ENCODE results near the gene CYBC1. TPM values are rescaled to one million over a fixed set of nuclear protein-coding genes. Genes with fewer than 3 reads are reported as not detected.
A peak's percentile ranks its signal among the peaks of the same experiment; 100 is the strongest.

Gene CYBC1
- total and polyA plus RNA-seq, 2 of the 4 experiments (the other 2 are of a cell fraction), result 75.1 to 76.7 TPM

DNA sequence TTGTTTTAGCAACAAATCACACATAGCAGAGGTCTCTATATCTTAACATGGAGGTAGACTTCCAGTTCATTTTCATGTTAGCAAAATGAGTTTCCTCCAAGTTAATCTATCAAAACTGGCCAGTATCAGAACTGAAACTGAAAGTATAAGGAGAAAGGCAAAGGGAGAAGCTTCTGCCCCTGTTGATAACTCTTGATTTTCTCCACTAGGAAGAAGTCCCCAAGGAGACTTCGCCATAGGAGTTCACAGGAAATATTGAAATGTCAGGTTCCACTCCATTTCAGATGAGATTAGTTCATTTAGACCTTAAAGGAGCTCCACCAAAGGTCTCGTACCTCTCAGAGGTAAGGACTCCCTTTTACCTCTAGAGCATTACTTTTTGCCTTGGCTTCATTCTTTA lies 31.0 kb downstream of the CYBC1 start:
- Histone ChIP-seq H3K27ac (ENCODE audit: insufficient read depth, low read length) (no peak overlapping the region), H4K8ac (ENCODE audit: low read depth in 2 of 2, low read length in 2 of 2) (peak overlapping the region in 1 of 2 experiments; percentile 62; a peak in 1 of 4 replicates), H3K79me1 (ENCODE audit: low read depth in 1 of 2, low read length in 2 of 2) (peaks cover 0 to 11% of the 10 kb centered on the region in 2 experiments; a peak in 1 of 4 replicates), H3K36me3 (ENCODE audit: control insufficient read depth, insufficient read depth, low read length) (peaks cover 2% of the 10 kb centered on the region; the same call in 1 of the 2 replicates), H3K56ac (ENCODE audit: extremely low read depth, insufficient read depth, low read length) (no peak overlapping the region), H4K5ac (ENCODE audit: low read depth, low read length) (no peak overlapping the region), H3K4me2 (ENCODE audit: low read depth, low read length) (peak overlapping the region; percentile 98; the same call in 1 of the 2 replicates), H2BK120ac (ENCODE audit: low read depth, low read length) (no peak overlapping the region), H3K4me1 (ENCODE audit: control insufficient read depth, insufficient read depth, low read length) (no peaks in the 10 kb centered on the region), H3K23ac (ENCODE audit: low read depth, low read length) (no peak overlapping the region), H3K18ac (ENCODE audit: low read depth, low read length) (no peak overlapping the region), H2BK20ac (ENCODE audit: low read depth, low read length) (no peak overlapping the region), H3K14ac (replicated peaks; ENCODE audit: low read depth, low read length) (no peak overlapping the region), H3K27me3 (ENCODE audit: control insufficient read depth, insufficient read depth, low read length) (no peaks in the 10 kb centered on the region), H4K91ac (ENCODE audit: insufficient read depth, low read depth, low read length) (no peak overlapping the region), H3K4me3 (ENCODE audit: insufficient read depth, low read depth, low read length) (peak overlapping the region; percentile 6; the same call in 1 of the 2 replicates), H3K4ac (ENCODE audit: low read depth, low read length) (no peak overlapping the region), H2AK9ac (replicated peaks; ENCODE audit: low read depth, low read length, poor library complexity) (no peak overlapping the region), H2BK5ac (ENCODE audit: low read depth, low read length, poor library complexity, severe bottlenecking) (no peak overlapping the region), H2AK5ac (ENCODE audit: low read depth, low read length) (no peak overlapping the region), H3K9me3 (ENCODE audit: control insufficient read depth, insufficient read depth, low read length) (peaks cover 5% of the 10 kb centered on the region; the same call in 1 of the 2 replicates), H2AFZ (replicated peaks; ENCODE audit: low read length, poor library complexity) (no peak overlapping the region), H2BK15ac (ENCODE audit: low read depth, low read length) (no peak overlapping the region), H4K20me1 (ENCODE audit: insufficient read depth, low read length) (peaks cover 16% of the 10 kb centered on the region), H3K9ac (ENCODE audit: low read depth, low read length) (no peak overlapping the region), H3K9me1 (ENCODE audit: insufficient read depth, low read length) (0 out of 2 replicates have a peak, but pooled peaks cover 4% of the 10 kb centered on the region)
- no TSS peak for BruUV-seq (replicated peaks)
- ATAC-seq (ENCODE audit: low read depth), result no peak
- POLR2A ChIA-PET (ENCODE audit: unreplicated experiment), result no interaction called here
- dilution Hi-C loops (cut with HindIII; ENCODE audit: low sequenced_read_pairs, unreplicated experiment), result no loop called here
- in situ Hi-C loops (cut with MboI; ENCODE audit: low sequenced_read_pairs), result no loop called here
- no peak for DNase-seq
- WGBS, 2 experiments (ENCODE audit: extremely low coverage in 2 of 2, insufficient read length in 1 of 2), result 100% methylated on average over 1 of the region's 2 CpGs; no CpG with 5 or more reads in 1 of the 2 experiments
- intact Hi-C loops (cut with micrococcal nuclease), result no loop called here
- CTCF ChIA-PET, result no interaction called here
- no peak for TF ChIP-seq RAD21 (IDR thresholded peaks at IDR 0.05; ENCODE audit: low read length)
- TF ChIP-seq CHD1 (IDR thresholded peaks at IDR 0.05; ENCODE audit: low read depth, low read length), result no peak
- TF ChIP-seq, protein P1, sequence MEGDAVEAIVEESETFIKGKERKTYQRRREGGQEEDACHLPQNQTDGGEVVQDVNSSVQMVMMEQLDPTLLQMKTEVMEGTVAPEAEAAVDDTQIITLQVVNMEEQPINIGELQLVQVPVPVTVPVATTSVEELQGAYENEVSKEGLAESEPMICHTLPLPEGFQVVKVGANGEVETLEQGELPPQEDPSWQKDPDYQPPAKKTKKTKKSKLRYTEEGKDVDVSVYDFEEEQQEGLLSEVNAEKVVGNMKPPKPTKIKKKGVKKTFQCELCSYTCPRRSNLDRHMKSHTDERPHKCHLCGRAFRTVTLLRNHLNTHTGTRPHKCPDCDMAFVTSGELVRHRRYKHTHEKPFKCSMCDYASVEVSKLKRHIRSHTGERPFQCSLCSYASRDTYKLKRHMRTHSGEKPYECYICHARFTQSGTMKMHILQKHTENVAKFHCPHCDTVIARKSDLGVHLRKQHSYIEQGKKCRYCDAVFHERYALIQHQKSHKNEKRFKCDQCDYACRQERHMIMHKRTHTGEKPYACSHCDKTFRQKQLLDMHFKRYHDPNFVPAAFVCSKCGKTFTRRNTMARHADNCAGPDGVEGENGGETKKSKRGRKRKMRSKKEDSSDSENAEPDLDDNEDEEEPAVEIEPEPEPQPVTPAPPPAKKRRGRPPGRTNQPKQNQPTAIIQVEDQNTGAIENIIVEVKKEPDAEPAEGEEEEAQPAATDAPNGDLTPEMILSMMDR (conservative IDR thresholded peaks at IDR 0.05; ENCODE audit: low read depth, low read length), result no peak
- TF ChIP-seq MAFK (IDR thresholded peaks at IDR 0.05; ENCODE audit: low read depth, low read length), result no peak
- no peak for TF ChIP-seq NFE2L2 (IDR thresholded peaks at IDR 0.05; ENCODE audit: low read depth, low read length)
- no peak for TF ChIP-seq SMC3 (IDR thresholded peaks at IDR 0.05; ENCODE audit: low read depth, low read length)
- TF ChIP-seq FOS (IDR thresholded peaks at IDR 0.05; ENCODE audit: low read depth, low read length), result no peak
- no peak for TF ChIP-seq BHLHE40 (IDR thresholded peaks at IDR 0.05; ENCODE audit: low read depth, low read length)
- no peak for TF ChIP-seq RCOR1 (IDR thresholded peaks at IDR 0.05; ENCODE audit: insufficient replicate concordance, low read length)
- TF ChIP-seq MAZ (IDR thresholded peaks at IDR 0.05; ENCODE audit: borderline replicate concordance, low read depth, low read length), result no peak
- TF ChIP-seq MXI1 (IDR thresholded peaks at IDR 0.05; ENCODE audit: borderline replicate concordance, low read depth, low read length), result no peak
- TF ChIP-seq RFX5 (IDR thresholded peaks at IDR 0.05; ENCODE audit: low read depth, low read length), result no peak
- TF ChIP-seq, protein P2, sequence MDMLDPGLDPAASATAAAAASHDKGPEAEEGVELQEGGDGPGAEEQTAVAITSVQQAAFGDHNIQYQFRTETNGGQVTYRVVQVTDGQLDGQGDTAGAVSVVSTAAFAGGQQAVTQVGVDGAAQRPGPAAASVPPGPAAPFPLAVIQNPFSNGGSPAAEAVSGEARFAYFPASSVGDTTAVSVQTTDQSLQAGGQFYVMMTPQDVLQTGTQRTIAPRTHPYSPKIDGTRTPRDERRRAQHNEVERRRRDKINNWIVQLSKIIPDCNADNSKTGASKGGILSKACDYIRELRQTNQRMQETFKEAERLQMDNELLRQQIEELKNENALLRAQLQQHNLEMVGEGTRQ (IDR thresholded peaks at IDR 0.05; ENCODE audit: low read depth, low read length), result no peak
- TF ChIP-seq, protein P3, sequence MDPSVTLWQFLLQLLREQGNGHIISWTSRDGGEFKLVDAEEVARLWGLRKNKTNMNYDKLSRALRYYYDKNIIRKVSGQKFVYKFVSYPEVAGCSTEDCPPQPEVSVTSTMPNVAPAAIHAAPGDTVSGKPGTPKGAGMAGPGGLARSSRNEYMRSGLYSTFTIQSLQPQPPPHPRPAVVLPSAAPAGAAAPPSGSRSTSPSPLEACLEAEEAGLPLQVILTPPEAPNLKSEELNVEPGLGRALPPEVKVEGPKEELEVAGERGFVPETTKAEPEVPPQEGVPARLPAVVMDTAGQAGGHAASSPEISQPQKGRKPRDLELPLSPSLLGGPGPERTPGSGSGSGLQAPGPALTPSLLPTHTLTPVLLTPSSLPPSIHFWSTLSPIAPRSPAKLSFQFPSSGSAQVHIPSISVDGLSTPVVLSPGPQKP (IDR thresholded peaks at IDR 0.05; ENCODE audit: borderline replicate concordance, low read depth, low read length), result no peak
- TF ChIP-seq CEBPB (IDR thresholded peaks at IDR 0.05; ENCODE audit: low read depth, low read length), result no peak
- no peak for TF ChIP-seq POLR2A (IDR thresholded peaks at IDR 0.05; ENCODE audit: low read depth, low read length)

Measured in IMR-90 (cell line).